Erythroblast (primary cell): ENCODE measurements around the gene MGAT4D.

Experiments
- DNase-seq, 2 experiments: peaks; one replicate each; lab custom pipeline; 2025; lab: John Stamatoyannopoulos, UW
- GATA1 ChIP-seq: IDR thresholded peaks from 2 replicates; pipeline ENCODE4 v1.6.1; 2011; ENCODE audit warnings: low read depth, mild to moderate bottlenecking, control low read depth, low read length, moderate library complexity
- POLR2A ChIP-seq: IDR thresholded peaks from 2 replicates; pipeline ENCODE4 v1.6.1; 2011; ENCODE audit warnings: mild to moderate bottlenecking, low read length

The MGAT4D gene

DNA sequence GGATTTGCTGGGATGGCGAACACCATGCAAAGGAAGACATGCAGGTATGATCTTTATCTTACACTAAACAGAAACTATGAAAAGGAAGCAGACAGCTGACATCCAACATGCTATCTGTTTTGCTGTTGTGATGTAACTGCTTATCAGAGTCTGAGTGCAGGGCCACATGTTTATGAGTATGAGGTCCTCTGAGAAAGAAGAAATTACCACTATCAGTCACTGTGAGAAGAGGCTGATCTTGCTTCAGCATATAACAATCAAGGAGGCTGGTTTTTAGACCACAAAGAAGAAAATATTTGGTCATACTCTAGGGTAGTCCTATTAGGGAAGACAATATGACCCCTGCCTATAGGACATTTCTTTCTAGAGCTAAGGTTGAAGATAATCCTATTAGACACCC is 89.1 kb downstream of the MGAT4D start:
- DNase-seq, result peak; percentile 32 to 62
- TF ChIP-seq GATA1, result no peak
- no peak for TF ChIP-seq POLR2A

- DNase-seq, result no peak
- TF ChIP-seq POLR2A (no peak), GATA1 (no peak)
These were observed 91.8 kb downstream of the MGAT4D start for GRCh38 chr4:140406292-140406691.

- DNase-seq, result no peak
- TF ChIP-seq POLR2A (no peak), GATA1 (no peak)
These were observed 98.0 kb downstream of the MGAT4D start for GRCh38 chr4:140400111-140400510.

DNA sequence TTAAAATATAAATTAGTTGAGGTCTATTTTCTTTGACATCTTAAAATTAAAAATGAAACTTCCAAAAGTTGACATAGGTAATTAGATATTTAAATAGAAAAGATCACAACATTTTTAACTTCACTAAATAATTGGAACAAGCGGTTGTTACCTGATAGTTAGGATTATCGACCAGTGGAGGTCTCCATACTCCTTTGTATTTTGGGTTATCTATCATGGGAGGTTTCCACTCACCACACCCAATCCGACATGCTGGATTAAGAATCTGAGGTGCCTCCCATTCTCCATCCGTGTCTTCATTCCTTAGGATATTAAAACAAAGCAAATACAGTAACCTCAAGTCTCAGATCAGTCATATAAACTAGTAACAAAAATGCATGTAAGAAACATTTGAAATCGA is 102.4 kb downstream of the MGAT4D start:
- no peak for DNase-seq
- TF ChIP-seq GATA1, result no peak
- no peak for TF ChIP-seq POLR2A
